SIG-M5 treated with dmso at 0.1 percent for 504 hours (cell line): ENCODE measurements around the gene IFI30.
A peak's percentile ranks its signal among the peaks of the same experiment; 100 is the strongest.
"Not testable (repeated sequence)": the region's sequence is repeated elsewhere in the genome, so short reads cannot be mapped to it uniquely, and the experiment has no call there.

Experiments used
- DNase-seq: peaks from one replicate; lab custom pipeline; 2025; ENCODE audit not compliant: unreplicated experiment; lab: John Stamatoyannopoulos, UW

IFI30 gene

GRCh38 chr19:18202397-18202777, 28.8 kb downstream of the IFI30 start:
- DNase-seq, result no peak

DNA sequence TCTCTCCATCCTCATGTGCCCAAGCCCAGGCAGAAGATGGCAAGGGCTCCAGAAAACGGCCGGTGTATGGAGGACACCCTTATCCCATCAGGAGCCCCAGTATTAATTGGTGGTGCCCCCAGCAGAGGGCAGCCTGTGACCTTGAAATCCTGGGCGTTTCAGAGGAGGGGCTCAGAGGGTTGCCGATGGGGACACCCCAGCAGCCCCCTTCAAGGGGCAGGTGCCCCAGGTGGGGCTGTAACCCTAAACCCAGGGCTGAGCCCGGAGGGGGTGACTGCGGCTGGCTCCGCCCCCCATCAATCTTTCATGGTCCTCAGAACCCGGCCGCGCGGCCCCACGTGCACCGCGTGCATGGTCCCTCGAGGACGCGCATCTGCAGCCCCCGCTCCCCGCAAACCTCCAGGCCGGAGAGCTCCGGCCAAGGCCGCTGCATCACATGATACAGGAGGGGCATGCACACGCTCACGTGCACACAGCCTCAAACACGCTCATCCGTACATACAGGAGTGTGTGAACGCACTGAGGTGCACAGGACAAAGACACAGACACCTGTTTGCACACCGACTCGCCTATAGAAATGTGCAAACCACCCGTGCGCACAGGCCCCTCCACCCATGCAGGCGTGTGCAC, 29.3 kb downstream of the IFI30 start:
- DNase-seq, result no peak

GRCh38 chr19:18203408-18203862, 29.8 kb downstream of the IFI30 start:
- DNase-seq, result no peak

GRCh38 chr19:18203863-18204393, 30.3 kb downstream of the IFI30 start, which contains the start of gene RAB3A:
RAB3A (minus strand) TSS chr19:18204042; CDS start chr19:18202740, 1,302 bp downstream.
- peak; percentile 99 for DNase-seq

DNA sequence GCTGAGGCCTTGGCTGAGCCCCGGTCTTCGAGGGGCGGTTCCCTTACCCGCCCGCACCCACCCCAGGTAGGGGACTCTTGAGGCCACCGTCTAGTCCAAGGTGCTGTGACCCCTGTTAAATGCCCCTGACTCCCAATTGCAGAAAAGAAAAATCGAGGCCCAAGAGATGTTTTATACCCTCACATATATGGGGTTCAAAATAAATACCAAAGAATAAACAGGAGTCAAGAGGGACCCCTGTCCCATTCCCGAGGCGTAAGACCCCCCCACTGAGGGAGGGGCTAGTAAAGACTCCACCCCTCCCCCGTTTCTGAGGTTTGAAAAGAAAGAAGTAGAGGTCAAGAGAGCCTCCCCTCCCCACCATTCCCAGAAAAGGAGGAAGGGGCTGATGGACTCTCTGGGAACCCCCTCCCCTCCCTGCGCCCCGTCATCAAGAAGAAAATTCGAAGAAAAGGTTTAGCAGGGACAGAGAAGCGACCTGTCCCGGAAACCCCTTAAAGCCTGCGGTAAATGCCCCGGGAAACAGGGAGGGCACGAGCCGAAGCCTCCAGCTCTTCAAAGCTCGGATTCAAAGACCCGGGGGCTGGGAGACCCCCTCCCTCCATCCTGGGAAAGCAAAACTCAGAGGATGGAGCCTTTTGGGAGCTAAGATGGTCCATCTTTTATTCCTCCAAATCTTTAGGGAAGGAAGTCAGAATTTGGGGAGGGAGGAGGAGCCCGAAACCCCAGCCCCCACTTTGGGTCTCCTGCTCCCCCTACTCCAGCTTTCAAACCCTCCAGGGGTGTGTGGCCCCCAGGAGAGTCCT, 31.0 kb downstream of the IFI30 start:
- DNase-seq, result peak; percentile 66

- DNase-seq, result peak; percentile 67
Observed at GRCh38 chr19:18205200-18205892, 31.7 kb downstream of the IFI30 start.

- no peak for DNase-seq
Observed at GRCh38 chr19:18206018-18206417, 32.4 kb downstream of the IFI30 start.

GRCh38 chr19:18208098-18208951, 34.7 kb downstream of the IFI30 start:
- DNase-seq, result no peak

DNA sequence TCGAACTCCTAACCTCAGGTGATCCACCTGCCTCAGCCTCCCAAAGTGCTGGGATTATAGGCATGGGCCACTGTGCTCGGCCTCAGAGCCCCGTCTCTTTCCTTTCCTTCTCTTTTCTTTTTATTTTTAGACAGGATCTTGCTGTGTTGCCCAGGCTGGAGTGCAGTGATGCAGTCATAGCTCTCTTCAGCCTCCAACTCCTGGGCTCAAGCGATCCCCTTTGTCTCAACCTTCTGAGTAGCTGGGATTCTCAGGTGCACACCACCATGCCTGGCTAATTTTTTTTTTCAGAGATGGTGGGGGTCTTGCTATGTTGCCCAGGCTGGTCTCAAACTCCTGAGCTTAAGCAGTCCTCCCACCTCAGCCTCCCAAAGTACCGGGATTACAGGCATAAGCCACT, 36.3 kb downstream of the IFI30 start:
- not testable (repeated sequence) for DNase-seq

DNA sequence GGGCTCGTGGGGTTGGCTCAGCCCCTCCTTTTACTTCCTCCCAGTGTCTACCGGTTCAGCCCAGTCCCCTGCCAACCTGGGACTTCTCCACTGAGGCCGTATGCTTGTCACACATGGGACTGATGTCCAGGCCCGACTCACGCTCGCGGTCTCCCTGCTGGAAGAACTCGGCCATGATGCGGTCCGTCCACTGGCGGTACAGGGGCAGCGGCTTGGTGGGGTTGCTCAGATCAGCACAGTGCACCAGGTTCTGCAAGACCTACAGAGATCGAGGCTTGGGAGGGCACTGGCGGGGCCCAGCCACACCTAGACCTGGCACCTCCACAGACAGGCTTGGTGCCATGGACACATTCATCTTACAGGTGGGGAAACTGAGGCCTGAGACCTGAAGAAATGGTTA, 38.1 kb downstream of the IFI30 start:
- no peak for DNase-seq

DNA sequence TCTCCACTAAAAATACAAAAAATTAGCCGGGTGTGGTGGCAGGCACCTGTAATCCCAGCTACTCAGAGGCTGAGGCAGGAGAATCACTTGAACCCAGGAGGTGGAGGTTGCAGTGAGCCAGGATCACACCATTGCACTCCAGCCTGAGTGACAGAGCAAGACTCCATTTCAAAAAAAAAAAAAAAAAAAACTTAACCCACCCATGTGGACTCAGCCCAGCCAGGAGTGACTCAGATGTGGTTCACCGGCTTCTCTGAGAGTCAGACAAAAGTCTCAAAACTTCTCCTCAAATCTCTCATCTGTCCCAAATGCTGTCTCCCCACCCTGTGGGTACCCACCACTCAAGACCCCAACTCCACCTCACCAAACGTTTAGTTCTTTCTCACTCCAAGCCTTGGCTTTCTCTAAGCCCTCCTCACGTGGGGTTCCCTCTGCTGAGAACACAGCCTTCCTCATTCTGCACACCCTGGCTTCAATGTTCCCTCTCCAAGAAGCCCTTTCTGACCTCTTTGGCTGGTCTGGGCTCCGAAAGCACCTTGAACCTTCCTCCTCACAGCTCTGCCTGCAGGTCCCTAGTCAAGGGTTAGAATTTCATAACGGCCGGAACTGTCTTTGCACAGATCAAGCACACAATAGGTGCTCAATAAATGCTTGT, 41.3 kb downstream of the IFI30 start:
- no peak for DNase-seq

DNA sequence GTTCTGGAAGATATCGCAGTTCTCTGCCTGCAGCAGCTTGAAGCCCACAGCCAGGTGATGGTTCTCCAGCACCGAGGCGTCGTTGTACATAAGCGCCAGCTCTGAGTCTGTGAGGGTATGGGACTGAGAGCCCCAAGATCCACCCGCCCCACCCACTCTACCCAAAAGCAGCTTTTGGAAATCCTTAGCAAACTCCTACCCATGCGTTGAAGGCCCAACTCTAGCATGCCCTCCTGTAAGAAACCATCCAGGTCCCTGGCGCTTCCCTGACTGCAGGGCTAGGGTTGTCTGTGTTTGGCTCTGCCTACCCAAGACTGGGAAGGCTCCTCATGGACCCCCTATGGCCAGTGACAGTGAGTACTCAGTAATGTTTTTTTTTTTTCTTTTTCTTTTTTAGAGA, 43.2 kb downstream of the IFI30 start:
- no peak for DNase-seq

- DNase-seq, result no peak
Observed at GRCh38 chr19:18218159-18218558, 44.5 kb downstream of the IFI30 start.

DNA sequence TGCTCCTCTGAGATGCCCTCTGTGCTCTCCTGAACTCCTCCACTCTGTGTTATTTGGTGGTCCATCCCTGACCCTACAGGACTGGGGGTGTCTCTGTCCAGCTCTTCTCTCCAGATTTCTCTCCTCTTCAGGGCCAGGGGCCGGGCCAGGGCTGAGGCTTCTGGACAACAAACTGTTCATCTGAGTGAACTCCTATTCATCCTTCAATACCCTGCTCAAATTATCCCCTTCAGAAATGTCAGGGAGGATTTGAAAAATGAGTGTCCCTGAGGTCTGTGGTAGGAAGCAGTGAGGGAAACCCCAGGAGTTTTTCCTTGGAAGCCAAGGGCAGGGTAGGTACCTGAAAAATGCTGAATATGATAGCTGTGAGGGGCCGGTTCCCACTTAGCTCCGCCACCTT, 45.0 kb downstream of the IFI30 start:
- DNase-seq, result no peak

DNA sequence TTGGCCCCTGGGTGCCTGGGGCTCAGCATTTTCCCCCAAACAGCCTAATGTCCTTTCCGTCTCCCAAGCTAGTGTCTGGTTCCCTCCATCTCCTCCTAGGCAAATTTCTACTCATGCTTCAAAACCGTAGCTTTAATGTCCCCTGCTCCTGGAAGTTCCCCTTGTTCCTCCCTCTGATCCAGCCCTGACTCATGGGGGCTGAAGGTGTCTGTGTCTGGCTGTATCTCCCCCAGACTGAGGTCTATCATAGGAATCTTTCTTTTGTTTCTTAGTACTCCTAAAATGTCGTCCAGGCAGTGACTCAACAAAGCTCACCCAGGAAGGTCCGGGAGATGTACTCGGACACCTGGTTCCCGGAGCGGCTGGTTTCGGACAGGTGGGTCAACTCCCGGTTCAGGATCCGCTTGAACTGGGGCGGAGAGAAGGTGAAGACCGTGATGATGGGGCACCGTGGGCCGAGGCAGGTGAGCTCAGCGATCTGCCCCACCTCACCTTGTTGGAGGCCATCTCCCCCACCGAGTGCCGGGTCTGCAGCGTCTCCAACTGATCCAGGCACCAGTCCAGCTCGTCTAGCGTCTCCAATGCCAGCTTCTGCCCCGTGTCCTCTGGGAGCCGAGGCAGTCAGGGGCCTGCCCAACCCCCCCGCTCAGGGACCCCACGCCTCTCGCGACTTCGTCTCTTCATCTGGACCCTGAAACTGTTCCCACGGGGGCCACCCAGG, 46.5 kb downstream of the IFI30 start:
- no peak for DNase-seq

- DNase-seq, result no peak
Observed at GRCh38 chr19:18220632-18221275, 47.1 kb downstream of the IFI30 start.

GRCh38 chr19:18221815-18222725, 48.5 kb downstream of the IFI30 start:
- no peak for DNase-seq
